Type B pancreatic cell (in vitro differentiated cells): Measurements from ENCODE around the gene TNPO1. TPM values are rescaled to one million over a fixed set of nuclear protein-coding genes. Genes with fewer than 3 reads are reported as not detected.

Source experiments
- DNase-seq: peaks from one replicate; pipeline ENCODE4 v3.0.0; 2021; ENCODE audit warnings: mixed read lengths; ENCODE audit not compliant: unreplicated experiment; ENCODE audit errors: extremely low spot score
- H3K27ac Mint-ChIP-seq: 2 replicates; pipeline ENCODE4 v1.8.0; 2021; ENCODE audit warnings: mild to moderate bottlenecking, mixed read lengths
- H3K27me3 Mint-ChIP-seq: 2 replicates; pipeline ENCODE4 v1.8.0; 2021; ENCODE audit warnings: mixed read lengths
- H3K36me3 Mint-ChIP-seq: 2 replicates; pipeline ENCODE4 v1.8.0; 2021; ENCODE audit warnings: mixed read lengths
- H3K4me1 Mint-ChIP-seq: one replicate; pipeline ENCODE4 v1.8.0; 2021; ENCODE audit warnings: mixed read lengths; ENCODE audit not compliant: unreplicated experiment
- H3K4me3 Mint-ChIP-seq: 2 replicates; pipeline ENCODE4 v1.8.0; 2021; ENCODE audit warnings: mild to moderate bottlenecking, mixed read lengths
- H3K9me3 Mint-ChIP-seq: 2 replicates; pipeline ENCODE4 v1.8.0; 2021; ENCODE audit warnings: mixed read lengths
- total RNA-seq: library from RNA; stranded (reverse); gene quantifications from 2 replicates; pipeline ENCODE4 v1.2.1, GENCODE V29; 2021; ENCODE audit warnings: low replicate concordance
- TF ChIP-seq, protein P1 (sequence below): fragments of 200-600 bp; sonication (generic); conservative IDR thresholded peaks from 2 replicates; pipeline ENCODE4 v1.5.0; 2021; ENCODE audit warnings: antibody characterized with exemption, mild to moderate bottlenecking

The TNPO1 gene
- total RNA-seq, 1 donor from 2014 or later, result 131 TPM

- Mint-ChIP-seq H3K4me1 (peaks cover 25% of the 10 kb centered on the region), H3K27ac (no peak overlapping the region), H3K9me3 (no peaks in the 10 kb centered on the region), H3K4me3 (no peak overlapping the region), H3K27me3 (no peaks in the 10 kb centered on the region), H3K36me3 (peaks cover 8% of the 10 kb centered on the region)
- TF ChIP-seq, protein P1, sequence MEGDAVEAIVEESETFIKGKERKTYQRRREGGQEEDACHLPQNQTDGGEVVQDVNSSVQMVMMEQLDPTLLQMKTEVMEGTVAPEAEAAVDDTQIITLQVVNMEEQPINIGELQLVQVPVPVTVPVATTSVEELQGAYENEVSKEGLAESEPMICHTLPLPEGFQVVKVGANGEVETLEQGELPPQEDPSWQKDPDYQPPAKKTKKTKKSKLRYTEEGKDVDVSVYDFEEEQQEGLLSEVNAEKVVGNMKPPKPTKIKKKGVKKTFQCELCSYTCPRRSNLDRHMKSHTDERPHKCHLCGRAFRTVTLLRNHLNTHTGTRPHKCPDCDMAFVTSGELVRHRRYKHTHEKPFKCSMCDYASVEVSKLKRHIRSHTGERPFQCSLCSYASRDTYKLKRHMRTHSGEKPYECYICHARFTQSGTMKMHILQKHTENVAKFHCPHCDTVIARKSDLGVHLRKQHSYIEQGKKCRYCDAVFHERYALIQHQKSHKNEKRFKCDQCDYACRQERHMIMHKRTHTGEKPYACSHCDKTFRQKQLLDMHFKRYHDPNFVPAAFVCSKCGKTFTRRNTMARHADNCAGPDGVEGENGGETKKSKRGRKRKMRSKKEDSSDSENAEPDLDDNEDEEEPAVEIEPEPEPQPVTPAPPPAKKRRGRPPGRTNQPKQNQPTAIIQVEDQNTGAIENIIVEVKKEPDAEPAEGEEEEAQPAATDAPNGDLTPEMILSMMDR, result no peak
- no peak for DNase-seq
These were observed 5.3 kb downstream of the TNPO1 start for GRCh38 chr5:72821776-72822175.

GRCh38 chr5:72822944-72823343 is 6.5 kb downstream of the TNPO1 start:
- H3K4me1 Mint-ChIP-seq, result peaks cover 23% of the 10 kb centered on the region
- H3K27me3 Mint-ChIP-seq, result no peaks in the 10 kb centered on the region
- peaks cover 8% of the 10 kb centered on the region for H3K36me3 Mint-ChIP-seq
- H3K9me3 Mint-ChIP-seq, result no peaks in the 10 kb centered on the region
- no peak for DNase-seq
- TF ChIP-seq, protein P1, result no peak
- H3K27ac Mint-ChIP-seq, result no peak overlapping the region
- H3K4me3 Mint-ChIP-seq, result no peak overlapping the region

- Mint-ChIP-seq H3K27ac (no peak overlapping the region), H3K4me1 (peaks cover 13% of the 10 kb centered on the region), H3K36me3 (no peaks in the 10 kb centered on the region), H3K27me3 (no peaks in the 10 kb centered on the region), H3K4me3 (no peak overlapping the region), H3K9me3 (no peaks in the 10 kb centered on the region)
- DNase-seq, result no peak
- TF ChIP-seq, protein P1, result no peak
These were observed 13.2 kb downstream of the TNPO1 start for GRCh38 chr5:72829707-72830106.

DNA sequence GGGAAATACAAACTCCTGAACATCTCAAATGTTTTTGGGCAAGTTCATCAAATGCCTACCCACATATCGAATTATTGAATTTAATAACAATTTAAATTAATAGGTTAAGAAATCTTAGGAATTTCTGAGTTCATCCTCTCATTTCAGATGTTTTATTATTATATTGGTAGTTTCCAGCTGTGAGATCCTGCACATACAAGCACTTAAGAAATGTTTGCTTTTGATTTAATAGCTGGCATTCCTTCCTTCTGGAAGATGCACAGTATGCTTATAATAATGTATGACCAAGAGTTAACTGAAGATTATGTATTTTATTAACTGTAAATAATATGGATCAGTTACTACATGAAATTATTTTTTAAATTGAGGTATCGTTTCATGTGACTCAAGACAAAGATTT is 13.9 kb downstream of the TNPO1 start:
- Mint-ChIP-seq H3K36me3 (no peaks in the 10 kb centered on the region), H3K9me3 (no peaks in the 10 kb centered on the region), H3K27me3 (no peaks in the 10 kb centered on the region), H3K4me1 (peaks cover 14% of the 10 kb centered on the region), H3K4me3 (no peak overlapping the region), H3K27ac (no peak overlapping the region)
- DNase-seq, result no peak
- TF ChIP-seq, protein P1, result no peak

DNA sequence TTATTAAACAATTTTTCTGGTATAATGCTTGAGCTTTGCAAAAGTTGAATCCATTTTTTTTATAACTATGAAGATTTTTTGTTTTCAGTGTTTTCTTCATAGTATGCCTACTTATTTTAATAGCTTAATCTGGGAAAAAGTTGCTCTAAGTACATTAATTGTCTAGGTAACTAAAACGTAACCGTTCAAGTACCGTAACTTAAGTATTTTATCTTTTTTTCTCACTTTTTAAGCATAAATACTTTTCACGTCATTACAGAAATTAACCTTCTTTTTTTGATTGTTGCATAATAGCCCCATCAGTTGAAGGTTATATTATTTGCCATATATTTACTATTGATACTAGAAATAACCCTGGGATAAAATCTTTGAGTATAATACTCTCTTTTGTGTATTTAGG is 15.2 kb downstream of the TNPO1 start:
- H3K9me3 Mint-ChIP-seq, result no peaks in the 10 kb centered on the region
- DNase-seq, result no peak
- no peaks in the 10 kb centered on the region for H3K27me3 Mint-ChIP-seq
- H3K36me3 Mint-ChIP-seq, result peaks cover 2% of the 10 kb centered on the region
- H3K4me3 Mint-ChIP-seq, result no peak overlapping the region
- no peak overlapping the region for H3K27ac Mint-ChIP-seq
- H3K4me1 Mint-ChIP-seq, result peaks cover 22% of the 10 kb centered on the region
- TF ChIP-seq, protein P1, result no peak

GRCh38 chr5:72834924-72835323 is 18.5 kb downstream of the TNPO1 start:
- Mint-ChIP-seq H3K4me3 (no peak overlapping the region), H3K36me3 (peaks cover 7% of the 10 kb centered on the region), H3K27ac (no peak overlapping the region), H3K9me3 (peaks cover under 1% of the 10 kb centered on the region), H3K27me3 (no peaks in the 10 kb centered on the region), H3K4me1 (peaks cover 25% of the 10 kb centered on the region)
- TF ChIP-seq, protein P1, result no peak
- DNase-seq, result no peak
